HG02885 (cell line): ENCODE results near the gene NHSL1.

Experiments
- ATAC-seq: cut with Tn5 transposase; IDR thresholded peaks from one replicate; pipeline ENCODE4 v1.9.1; 2021; ENCODE audit warnings: mild to moderate bottlenecking; ENCODE audit not compliant: unreplicated experiment, poor library complexity

Gene NHSL1

DNA sequence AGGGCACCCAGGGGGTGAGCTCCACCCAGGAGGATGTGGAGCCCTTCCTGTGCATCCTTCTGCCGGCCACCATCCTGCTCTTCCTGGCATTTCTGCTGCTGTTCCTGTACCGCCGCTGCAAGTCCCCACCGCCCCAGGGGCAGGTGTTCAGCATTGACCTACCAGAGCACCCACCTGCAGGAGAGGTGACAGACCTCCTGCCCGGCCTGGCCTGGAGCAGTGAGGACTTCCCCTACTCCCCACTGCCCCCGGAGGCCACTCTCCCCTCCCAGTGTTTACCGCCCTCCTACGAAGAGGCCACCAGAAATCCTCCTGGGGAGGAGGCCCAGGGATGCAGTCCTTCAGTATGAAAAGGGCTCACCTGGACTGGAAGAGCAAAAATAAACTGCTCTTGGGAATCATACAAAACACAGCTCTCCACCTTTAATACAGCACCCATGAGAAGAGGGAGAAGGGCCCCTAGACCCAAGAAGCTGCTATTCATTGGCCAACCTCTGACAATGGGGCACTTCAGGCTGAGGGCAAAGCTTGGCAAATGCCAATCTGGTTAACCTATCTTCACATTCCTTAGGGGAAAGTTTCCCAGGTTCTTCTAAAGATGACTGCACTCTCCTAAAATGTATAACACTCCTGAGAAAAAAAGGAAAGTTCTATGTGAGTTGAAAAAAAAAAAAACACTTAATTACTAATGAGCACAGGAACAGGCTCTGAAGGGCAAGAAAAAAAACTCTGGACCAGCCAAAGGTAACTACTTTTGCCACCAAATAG, 116.6 kb downstream of the NHSL1 start:
- no peak for ATAC-seq

- no peak for ATAC-seq
These were observed 120.8 kb downstream of the NHSL1 start for GRCh38 chr6:138378463-138378862.

- ATAC-seq, result no peak
These were observed 121.5 kb downstream of the NHSL1 start, which contains the start of gene SMIM28 for GRCh38 chr6:138377844-138378243. Gene SMIM28, plus strand, starts transcription at chr6:138377905. Its CDS starts 168 bp downstream, at chr6:138378073.

GRCh38 chr6:138377042-138377441, 122.3 kb downstream of the NHSL1 start:
- no peak for ATAC-seq

DNA sequence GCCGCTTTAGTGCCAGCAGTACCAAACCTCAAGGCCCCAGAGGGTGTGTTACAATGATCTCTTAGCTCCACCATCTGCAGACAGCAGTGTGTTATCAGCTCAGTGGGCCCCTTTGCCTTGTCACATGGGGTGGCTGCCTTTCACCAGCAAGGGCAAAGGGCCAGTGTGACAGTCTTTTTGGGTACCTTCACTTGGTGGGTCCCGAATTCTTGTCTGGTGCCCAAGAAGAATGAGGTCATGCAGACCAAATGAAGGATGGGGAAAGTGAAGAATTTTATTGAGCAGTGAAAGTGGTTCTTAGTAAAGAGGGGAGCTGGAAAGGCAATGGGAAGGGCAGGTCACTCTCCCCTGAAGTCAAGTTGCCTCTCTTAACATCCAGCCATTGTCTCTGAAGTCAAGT, 124.5 kb downstream of the NHSL1 start:
- ATAC-seq, result no peak

DNA sequence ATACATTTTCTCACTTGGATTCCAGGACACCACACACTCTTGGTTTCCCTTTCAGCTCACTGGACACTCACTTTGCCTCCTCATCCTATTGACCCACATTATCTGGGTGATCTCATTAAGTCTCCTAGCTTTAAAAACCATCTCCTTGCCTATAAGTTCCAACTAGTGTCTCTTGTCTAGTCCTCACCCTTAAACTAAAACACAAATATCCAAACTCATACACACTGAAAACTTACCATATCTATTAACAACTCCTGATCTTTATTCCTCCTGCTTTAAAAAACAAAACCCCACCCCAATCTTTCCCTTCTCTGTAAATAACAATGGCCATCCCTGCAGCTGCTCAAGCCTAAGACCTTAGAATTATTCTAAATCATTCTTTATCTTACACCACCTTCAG, 125.1 kb downstream of the NHSL1 start:
- ATAC-seq, result no peak

DNA sequence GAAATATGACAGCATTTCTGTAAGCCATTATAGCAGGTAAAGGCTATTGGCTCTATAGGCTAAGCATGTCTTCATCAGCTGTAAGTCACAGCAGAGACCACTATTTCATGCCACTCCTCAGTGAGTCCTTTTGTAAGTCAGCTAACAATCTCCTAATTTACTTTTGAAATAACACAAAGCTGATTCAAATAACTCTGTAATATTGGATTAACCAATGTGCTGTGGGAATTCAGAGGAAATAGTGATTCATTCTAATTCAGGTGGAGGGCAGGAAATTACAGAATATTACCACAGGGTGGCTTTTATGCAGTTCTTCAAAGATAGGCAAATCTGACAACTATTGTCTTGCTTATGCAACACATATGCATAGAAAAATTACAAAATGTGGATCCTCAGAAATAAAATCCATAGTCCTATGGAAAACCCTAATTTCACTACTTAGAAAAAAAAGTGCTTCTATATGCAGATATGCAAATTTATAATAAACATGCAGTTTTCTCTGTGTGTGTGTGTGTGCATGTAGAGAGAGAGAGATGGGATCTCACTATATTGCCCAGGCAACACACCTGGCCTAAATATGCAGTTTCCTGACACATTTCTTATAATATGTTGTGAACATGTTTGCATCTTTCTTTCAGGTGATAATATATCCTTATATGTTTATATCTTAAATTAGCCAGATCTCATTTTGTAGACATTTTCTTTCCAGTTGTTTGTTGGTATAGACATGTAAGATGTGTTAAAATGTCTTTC, 126.4 kb downstream of the NHSL1 start:
- no peak for ATAC-seq
